LNCAP (cell line): Measurements from ENCODE around the gene ZNF630.

ENCODE experiments used
- CTCF ChIP-seq: fragments of 450-650 bp; IDR thresholded peaks from 2 replicates; pipeline ENCODE4 v1.5.1; 2017; ENCODE audit warnings: mild to moderate bottlenecking

Gene ZNF630

GRCh38 chrX:48022100-48022499 lies 49.3 kb downstream of the ZNF630 start:
- TF ChIP-seq CTCF: no peak

GRCh38 chrX:48021026-48021900 lies 50.2 kb downstream of the ZNF630 start:
- no peak for TF ChIP-seq CTCF
